H9 (cell line): ENCODE data around the gene JARID2. TPM values are rescaled to one million over a fixed set of nuclear protein-coding genes. Genes with fewer than 3 reads are reported as not detected.
A peak's percentile ranks its signal among the peaks of the same experiment; 100 is the strongest.

Experiments
- DNase-seq: peaks from one replicate; pipeline ENCODE4 v3.0.0-alpha.2; 2017
- H2AFZ ChIP-seq: one replicate; pipeline ENCODE4 v1.6.1; 2013; ENCODE audit warnings: mild to moderate bottlenecking, low read length, control low read depth, moderate library complexity
- H2AK5ac ChIP-seq: 2 replicates; pipeline ENCODE4 v1.6.1; 2013; ENCODE audit warnings: low read length, control low read depth, mixed read lengths; ENCODE audit not compliant: insufficient read length
- H2BK120ac ChIP-seq: one replicate; pipeline ENCODE4 v1.6.1; 2013; ENCODE audit warnings: low read depth, mild to moderate bottlenecking, low read length, control low read depth, inconsistent platforms; ENCODE audit not compliant: poor library complexity, severe bottlenecking
- H2BK12ac ChIP-seq: 2 replicates; pipeline ENCODE4 v1.6.1; 2013; ENCODE audit warnings: low read length, control low read depth, mixed read lengths, low read depth; ENCODE audit not compliant: insufficient read length
- H2BK15ac ChIP-seq: 2 replicates; pipeline ENCODE4 v1.6.1; 2013; ENCODE audit warnings: low read depth, low read length, control low read depth
- H2BK20ac ChIP-seq: one replicate; pipeline ENCODE4 v1.6.1; 2013; ENCODE audit warnings: low read depth, mild to moderate bottlenecking, low read length, control low read depth, inconsistent platforms; ENCODE audit not compliant: poor library complexity, severe bottlenecking
- H2BK5ac ChIP-seq: 2 replicates; pipeline ENCODE4 v1.6.1; 2013; ENCODE audit warnings: low read length, control low read depth, mixed read lengths; ENCODE audit not compliant: insufficient read length
- H3K14ac ChIP-seq: 2 replicates; pipeline ENCODE4 v1.6.1; 2013; ENCODE audit warnings: low read length, control low read depth; ENCODE audit not compliant: insufficient read depth
- H3K18ac ChIP-seq: 2 replicates; pipeline ENCODE4 v1.6.1; 2013; ENCODE audit warnings: low read depth, mild to moderate bottlenecking, mixed read lengths, low read length, control low read depth; ENCODE audit not compliant: insufficient read length
- H3K23ac ChIP-seq: 2 replicates; pipeline ENCODE4 v1.6.1; 2013; ENCODE audit warnings: low read length, control low read depth, mixed read lengths, low read depth; ENCODE audit not compliant: insufficient read length
- H3K23me2 ChIP-seq: 2 replicates; pipeline ENCODE4 v1.6.1; 2013; ENCODE audit warnings: low read depth, mild to moderate bottlenecking, mixed read lengths, low read length, control low read depth; ENCODE audit not compliant: insufficient read length, poor library complexity, severe bottlenecking
- H3K27ac ChIP-seq: 2 replicates; pipeline ENCODE4 v1.5.1; 2013; ENCODE audit warnings: low read length, control low read depth, mixed read lengths, low read depth; ENCODE audit not compliant: insufficient read length
- H3K27me3 ChIP-seq: 2 replicates; pipeline ENCODE4 v1.6.1; 2013; ENCODE audit warnings: low read length, control low read depth, inconsistent platforms; ENCODE audit not compliant: insufficient read depth
- H3K4ac ChIP-seq: 2 replicates; pipeline ENCODE4 v1.6.1; 2013; ENCODE audit warnings: low read depth, mild to moderate bottlenecking, control low read depth, inconsistent platforms, low read length, moderate library complexity
- H3K4me1 ChIP-seq: 2 replicates; pipeline ENCODE4 v1.6.1; 2013; ENCODE audit warnings: low read length, control low read depth, inconsistent platforms; ENCODE audit not compliant: insufficient read depth
- H3K4me2 ChIP-seq: 2 replicates; pipeline ENCODE4 v1.6.1; 2013; ENCODE audit warnings: low read length, control low read depth, mixed read lengths; ENCODE audit not compliant: insufficient read length, insufficient read depth
- H3K56ac ChIP-seq: 2 replicates; pipeline ENCODE4 v1.6.1; 2013; ENCODE audit warnings: low read depth, mild to moderate bottlenecking, mixed read lengths, low read length, control low read depth; ENCODE audit not compliant: insufficient read length
- H3K79me1 ChIP-seq: 2 replicates; pipeline ENCODE4 v1.6.1; 2013; ENCODE audit warnings: low read depth, mild to moderate bottlenecking, moderate library complexity, low read length, control low read depth, inconsistent platforms; ENCODE audit not compliant: insufficient read depth, poor library complexity, severe bottlenecking
- H3K79me2 ChIP-seq: 2 replicates; pipeline ENCODE4 v1.6.1; 2013; ENCODE audit warnings: low read length, control low read depth, inconsistent platforms; ENCODE audit not compliant: insufficient read depth
- H3K9ac ChIP-seq: 2 replicates; pipeline ENCODE4 v1.6.1; 2013; ENCODE audit warnings: low read length, control low read depth, mixed read lengths; ENCODE audit not compliant: insufficient read length; ENCODE audit errors: extremely low read depth
- H3K9me3 ChIP-seq: one replicate; pipeline ENCODE4 v1.6.1; 2013; ENCODE audit warnings: low read depth, low read length, inconsistent platforms; ENCODE audit not compliant: control insufficient read depth
- H3T11ph ChIP-seq: one replicate; pipeline ENCODE4 v1.6.1; 2013; ENCODE audit warnings: mild to moderate bottlenecking, low read length, control low read depth, inconsistent platforms
- H4K20me1 ChIP-seq: one replicate; pipeline ENCODE4 v1.6.1; 2013; ENCODE audit not compliant: control insufficient read depth, insufficient read length, insufficient read depth
- H4K5ac ChIP-seq: 2 replicates; pipeline ENCODE4 v1.6.1; 2013; ENCODE audit warnings: low read depth, mild to moderate bottlenecking, mixed read lengths, low read length, control low read depth; ENCODE audit not compliant: insufficient read length
- H4K8ac ChIP-seq: replicated peaks from 2 replicates; pipeline ENCODE4 v1.6.1; 2013; ENCODE audit warnings: low read length, control low read depth, mixed read lengths, low read depth; ENCODE audit not compliant: insufficient read length
- H4K91ac ChIP-seq: 2 replicates; pipeline ENCODE4 v1.6.1; 2013; ENCODE audit warnings: low read depth, mild to moderate bottlenecking, moderate library complexity, mixed read lengths, low read length, control low read depth; ENCODE audit not compliant: insufficient read length
- H3K27ac Mint-ChIP-seq, 3 experiments: 2 replicates in 2 of 3; 3 replicates in 1 of 3; pipeline ENCODE4 v1.8.0; 2020 to 2021; ENCODE audit warnings: mixed read lengths in 3 of 3, mild to moderate bottlenecking in 1 of 3, moderate library complexity in 1 of 3
- H3K27me3 Mint-ChIP-seq: 2 replicates; pipeline ENCODE4 v1.8.0; 2021; ENCODE audit warnings: low read depth, mild to moderate bottlenecking, moderate library complexity, mixed read lengths
- H3K36me3 Mint-ChIP-seq, 3 experiments: 2 replicates in 2 of 3; 3 replicates in 1 of 3; pipeline ENCODE4 v1.8.0; 2020 to 2021; ENCODE audit warnings: low read depth in 3 of 3, mixed read lengths in 3 of 3; ENCODE audit not compliant: insufficient read depth in 1 of 3
- H3K4me1 Mint-ChIP-seq, 2 experiments: 2 replicates each; pipeline ENCODE4 v1.8.0; 2020; ENCODE audit warnings: mixed read lengths in 2 of 2
- H3K4me3 Mint-ChIP-seq, 2 experiments: 2 replicates in 1 of 2; 3 replicates in 1 of 2; pipeline ENCODE4 v1.8.0; 2020 to 2021; ENCODE audit warnings: mild to moderate bottlenecking in 2 of 2, mixed read lengths in 2 of 2, moderate library complexity in 1 of 2
- H3K9me3 Mint-ChIP-seq, 2 experiments: 2 replicates in 1 of 2; 3 replicates in 1 of 2; pipeline ENCODE4 v1.8.0; 2020; ENCODE audit warnings: mild to moderate bottlenecking in 2 of 2, mixed read lengths in 2 of 2, moderate library complexity in 1 of 2
- WGBS: extraction: QIAGEN DNeasy Blood & Tissue Kit; methylation state at CpG from one replicate; pipeline ENCODE4 v1.1.7; 2013; ENCODE audit warnings: missing lambda C conversion rate, low lambda C conversion rate, mixed read lengths; ENCODE audit not compliant: insufficient read length; ENCODE audit errors: extremely low coverage; 5-methylcytosine and 5-hydroxymethylcytosine counted together
- total RNA-seq: library from RNA; stranded (reverse); gene quantifications from 2 replicates; pipeline ENCODE4 v1.2.1, GENCODE V29; 2021
- TF ChIP-seq, protein P1 (sequence below): fragments of 200-600 bp; sonication (generic); conservative IDR thresholded peaks from 3 replicates; pipeline ENCODE4 v1.8.0; 2021; ENCODE audit warnings: antibody characterized with exemption, mild to moderate bottlenecking

Gene JARID2
- total RNA-seq, 1 experiment from 2014 or later: 174 TPM

DNA sequence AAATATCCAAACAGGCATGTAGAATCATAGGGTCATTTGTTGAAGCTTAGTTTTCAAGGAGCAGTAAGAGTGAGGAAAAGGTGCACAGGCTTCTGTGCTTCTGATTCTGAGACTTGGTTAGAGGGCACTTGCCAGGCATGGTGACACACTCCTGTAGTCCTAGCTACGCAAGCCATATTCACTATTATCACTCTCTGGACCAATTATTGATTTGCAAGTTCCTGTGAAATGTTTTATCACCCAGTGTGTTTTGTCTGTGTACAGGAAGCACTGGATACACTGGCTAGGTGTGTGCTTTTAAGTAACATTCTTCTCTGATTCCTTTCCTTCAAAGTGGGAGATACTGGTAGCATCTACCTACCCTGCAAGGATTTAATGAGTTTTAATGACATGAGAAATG is 76.3 kb downstream of the JARID2 start:
- TF ChIP-seq, protein P1, sequence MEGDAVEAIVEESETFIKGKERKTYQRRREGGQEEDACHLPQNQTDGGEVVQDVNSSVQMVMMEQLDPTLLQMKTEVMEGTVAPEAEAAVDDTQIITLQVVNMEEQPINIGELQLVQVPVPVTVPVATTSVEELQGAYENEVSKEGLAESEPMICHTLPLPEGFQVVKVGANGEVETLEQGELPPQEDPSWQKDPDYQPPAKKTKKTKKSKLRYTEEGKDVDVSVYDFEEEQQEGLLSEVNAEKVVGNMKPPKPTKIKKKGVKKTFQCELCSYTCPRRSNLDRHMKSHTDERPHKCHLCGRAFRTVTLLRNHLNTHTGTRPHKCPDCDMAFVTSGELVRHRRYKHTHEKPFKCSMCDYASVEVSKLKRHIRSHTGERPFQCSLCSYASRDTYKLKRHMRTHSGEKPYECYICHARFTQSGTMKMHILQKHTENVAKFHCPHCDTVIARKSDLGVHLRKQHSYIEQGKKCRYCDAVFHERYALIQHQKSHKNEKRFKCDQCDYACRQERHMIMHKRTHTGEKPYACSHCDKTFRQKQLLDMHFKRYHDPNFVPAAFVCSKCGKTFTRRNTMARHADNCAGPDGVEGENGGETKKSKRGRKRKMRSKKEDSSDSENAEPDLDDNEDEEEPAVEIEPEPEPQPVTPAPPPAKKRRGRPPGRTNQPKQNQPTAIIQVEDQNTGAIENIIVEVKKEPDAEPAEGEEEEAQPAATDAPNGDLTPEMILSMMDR: no peak
- Mint-ChIP-seq H3K27ac (peak overlapping the region in 1 of 3 experiments; percentile 80; a peak in 2 of 7 replicates), H3K36me3 (peaks cover 7 to 17% (median 14%) of the 10 kb centered on the region in 3 experiments), H3K4me1 (peaks cover 79 to 86% of the 10 kb centered on the region in 2 experiments), H3K27me3 (no peaks in the 10 kb centered on the region), H3K4me3 (no peak overlapping the region), H3K9me3 (no peaks in the 10 kb centered on the region)
- H2BK20ac ChIP-seq: no peak overlapping the region
- H3K23me2 ChIP-seq: no peaks in the 10 kb centered on the region
- DNase-seq: no peak
- peaks cover 2% of the 10 kb centered on the region for H4K20me1 ChIP-seq
- H3K9ac ChIP-seq: no peak overlapping the region
- no peak overlapping the region for H2BK5ac ChIP-seq
- no CpG with 5 or more reads among the region's 1 CpG for WGBS
- no peak overlapping the region for H3K27ac ChIP-seq
- no peaks in the 10 kb centered on the region for H3K27me3 ChIP-seq
- H2BK120ac ChIP-seq: no peak overlapping the region
- H2AK5ac ChIP-seq: no peak overlapping the region
- H3K56ac ChIP-seq: no peak overlapping the region
- no peak overlapping the region for H2BK12ac ChIP-seq
- H3T11ph ChIP-seq: no peak overlapping the region
- no peak overlapping the region for H3K14ac ChIP-seq
- no peak overlapping the region for H4K8ac ChIP-seq
- no peak overlapping the region for H3K23ac ChIP-seq
- peaks cover 29% of the 10 kb centered on the region; the same call in 1 of the 2 replicates for H3K4me1 ChIP-seq
- H2AFZ ChIP-seq: no peak overlapping the region
- no peak overlapping the region for H4K91ac ChIP-seq
- no peak overlapping the region for H3K18ac ChIP-seq
- no peak overlapping the region for H3K4ac ChIP-seq
- H3K79me1 ChIP-seq: no peaks in the 10 kb centered on the region
- H4K5ac ChIP-seq: no peak overlapping the region
- peaks cover 93% of the 10 kb centered on the region for H3K79me2 ChIP-seq
- H2BK15ac ChIP-seq: no peak overlapping the region
- no peaks in the 10 kb centered on the region for H3K9me3 ChIP-seq
- H3K4me2 ChIP-seq: no peak overlapping the region
